Psoas muscle (tissue), 8 donors: ENCODE data around the gene PCDH12. TPM values are rescaled to one million over a fixed set of nuclear protein-coding genes. Genes with fewer than 3 reads are reported as not detected.

Experiments used
- ATAC-seq, 4 donors: fragments of 200-7000 bp; cut with Tn5 transposase; one replicate each; pipeline ENCODE4 v1.9.1; 2020; ENCODE audit warnings: moderate library complexity in 3 of 4, mild to moderate bottlenecking in 2 of 4
- DNase-seq, 2 donors: peaks; one replicate each; pipeline ENCODE4 v3.0.0-alpha.2; 2020
- H3K27ac ChIP-seq: fragments of 200-600 bp; one replicate; pipeline ENCODE4 v1.8.0; 2022
- H3K27me3 ChIP-seq, 3 donors: fragments of 200-600 bp in 1 of 3; one replicate each; pipeline versions ENCODE4 v1.6.1 to v1.8.0; 2013 to 2022; ENCODE audit warnings: low read length in 2 of 3, mild to moderate bottlenecking in 2 of 3, moderate library complexity in 1 of 3; ENCODE audit not compliant: insufficient read depth in 3 of 3
- H3K36me3 ChIP-seq, 2 donors: fragments of 200-600 bp in 1 of 2; one replicate each; pipeline versions ENCODE4 v1.6.1 to v1.8.0; 2013 to 2022; ENCODE audit warnings: low read depth in 1 of 2, mild to moderate bottlenecking in 1 of 2, moderate library complexity in 1 of 2; ENCODE audit not compliant: insufficient read depth in 1 of 2
- H3K4me1 ChIP-seq: fragments of 200-600 bp; one replicate; pipeline ENCODE4 v1.8.0; 2022
- H3K4me3 ChIP-seq: fragments of 200-600 bp; one replicate; pipeline ENCODE4 v1.8.0; 2022; ENCODE audit warnings: mild to moderate bottlenecking
- H3K9me3 ChIP-seq: fragments of 200-600 bp; one replicate; pipeline ENCODE4 v1.8.0; 2022
- CTCF ChIP-seq: fragments of 200-600 bp; IDR thresholded peaks from one replicate; pipeline ENCODE4 v1.8.0; 2022; ENCODE audit warnings: antibody characterized with exemption
- WGBS, 3 donors: extraction: QIAGEN DNeasy Blood & Tissue Kit; methylation state at CpG; one replicate each; pipeline versions ENCODE4 v1.1.6 to v1.1.7; 2013; 5-methylcytosine and 5-hydroxymethylcytosine counted together
- intact Hi-C, 2 donors: fragments of 100-400 bp; cut with DNase I; formaldehyde crosslinking; loops; one replicate each; pipeline versions ENCODE4 v1.11.0 to v1.14.2; 2022
- polyA plus RNA-seq, 3 donors: library from polyadenylated mRNA; stranded (reverse); fragments of 200-250 nt; gene quantifications; one replicate each; pipeline ENCODE4 v1.2.3, GENCODE V29; 2013
- total RNA-seq, 4 donors: library from RNA; stranded (reverse); fragmentation: NEBNext Ultra II Directional in 2 of 4; extraction: Animal tissue kit (Norgen Biotek cat#: 25700) in 2 of 4; gene quantifications; one replicate each; pipeline versions ENCODE4 v1.2.1 to v1.2.4, GENCODE V29; 2021 to 2023
- donor health status: healthy with polysubstance abuse.
- donor health status: DM: no; HTN: no; CAD: no; lungs with moderate emphysema.
- donor health status: Bipolar disorder and iron deficiency.
- donor health status: healthy.
- donor health status: DM: yes; HTN: yes; CAD: no.
- donor health status: DM: no; HTN: no; CAD: no.
- donor health status: DM: no; HTN: no; CAD: no.
- donor health status: DM: yes; HTN: yes; CAD: no.

PCDH12 gene
- total and polyA plus RNA-seq, 7 donors = 1.4 to 6.0 (median 2.7) TPM

GRCh38 chr5:141935538-141935937 lies 22.5 kb downstream of the PCDH12 start:
- no peak for DNase-seq
- no peak overlapping the region for H3K27ac ChIP-seq
- no peaks in the 10 kb centered on the region for H3K4me1 ChIP-seq
- no peaks in the 10 kb centered on the region for H3K27me3 ChIP-seq
- H3K36me3 ChIP-seq = peaks cover 36 to 94% of the 10 kb centered on the region in 2 donors
- H3K9me3 ChIP-seq = no peaks in the 10 kb centered on the region
- no peak for TF ChIP-seq CTCF
- intact Hi-C loops = no loop called here
- no peak overlapping the region for H3K4me3 ChIP-seq
- no peak for ATAC-seq
- 85 to 90% (median 88%) methylated on average over 4 of the region's 4 CpGs for WGBS, 3 donors

GRCh38 chr5:141934099-141934844 lies 23.7 kb downstream of the PCDH12 start:
- intact Hi-C loops = no loop called here
- ATAC-seq (peak in 3 of 4 donors; percentile 65 to 69 (median 65)), DNase-seq (peak in 1 of 2 donors; percentile 37)
- H3K36me3 ChIP-seq = peaks cover 39 to 100% of the 10 kb centered on the region in 2 donors
- 41 to 69% (median 47%) methylated on average over 11 of the region's 11 CpGs for WGBS, 3 donors
- H3K9me3 ChIP-seq = no peaks in the 10 kb centered on the region
- no peaks in the 10 kb centered on the region for H3K27me3 ChIP-seq
- TF ChIP-seq CTCF = no peak
- H3K27ac ChIP-seq = no peak overlapping the region
- H3K4me1 ChIP-seq = no peaks in the 10 kb centered on the region
- H3K4me3 ChIP-seq = no peak overlapping the region

- H3K27ac ChIP-seq = no peak overlapping the region
- no peak overlapping the region for H3K4me3 ChIP-seq
- H3K9me3 ChIP-seq = no peaks in the 10 kb centered on the region
- intact Hi-C loops = no loop called here
- no peaks in the 10 kb centered on the region for H3K27me3 ChIP-seq
- WGBS, 3 donors = 90 to 96% (median 93%) methylated on average over 7 of the region's 7 CpGs
- peaks cover 33 to 100% of the 10 kb centered on the region in 2 donors for H3K36me3 ChIP-seq
- H3K4me1 ChIP-seq = no peaks in the 10 kb centered on the region
- no peak for TF ChIP-seq CTCF
- DNase-seq = no peak
- no peak for ATAC-seq
These were observed 24.9 kb downstream of the PCDH12 start for GRCh38 chr5:141933151-141933550.

GRCh38 chr5:141931694-141932093 lies 26.3 kb downstream of the PCDH12 start:
- H3K4me1 ChIP-seq = peaks cover 7% of the 10 kb centered on the region
- no peaks in the 10 kb centered on the region for H3K9me3 ChIP-seq
- no peak overlapping the region for H3K4me3 ChIP-seq
- WGBS, 3 donors = 90 to 93% (median 92%) methylated on average over 5 of the region's 5 CpGs
- no peaks in the 10 kb centered on the region for H3K27me3 ChIP-seq
- ATAC-seq (no peak), DNase-seq (no peak)
- TF ChIP-seq CTCF = no peak
- H3K36me3 ChIP-seq = peaks cover 25 to 100% of the 10 kb centered on the region in 2 donors
- no peak overlapping the region for H3K27ac ChIP-seq
- intact Hi-C loops = no loop called here
